Measurements from ENCODE around the gene NKX6-2. TPM values are rescaled to one million over a fixed set of nuclear protein-coding genes. Genes with fewer than 3 reads are reported as not detected.
"Not testable (repeated sequence)": the region's sequence is repeated elsewhere in the genome, so short reads cannot be mapped to it uniquely, and the experiment has no call there.

Gene NKX6-2
- total RNA-seq, 4 donors from 2014 or later = 0.14 TPM; not detected in 3

DNA sequence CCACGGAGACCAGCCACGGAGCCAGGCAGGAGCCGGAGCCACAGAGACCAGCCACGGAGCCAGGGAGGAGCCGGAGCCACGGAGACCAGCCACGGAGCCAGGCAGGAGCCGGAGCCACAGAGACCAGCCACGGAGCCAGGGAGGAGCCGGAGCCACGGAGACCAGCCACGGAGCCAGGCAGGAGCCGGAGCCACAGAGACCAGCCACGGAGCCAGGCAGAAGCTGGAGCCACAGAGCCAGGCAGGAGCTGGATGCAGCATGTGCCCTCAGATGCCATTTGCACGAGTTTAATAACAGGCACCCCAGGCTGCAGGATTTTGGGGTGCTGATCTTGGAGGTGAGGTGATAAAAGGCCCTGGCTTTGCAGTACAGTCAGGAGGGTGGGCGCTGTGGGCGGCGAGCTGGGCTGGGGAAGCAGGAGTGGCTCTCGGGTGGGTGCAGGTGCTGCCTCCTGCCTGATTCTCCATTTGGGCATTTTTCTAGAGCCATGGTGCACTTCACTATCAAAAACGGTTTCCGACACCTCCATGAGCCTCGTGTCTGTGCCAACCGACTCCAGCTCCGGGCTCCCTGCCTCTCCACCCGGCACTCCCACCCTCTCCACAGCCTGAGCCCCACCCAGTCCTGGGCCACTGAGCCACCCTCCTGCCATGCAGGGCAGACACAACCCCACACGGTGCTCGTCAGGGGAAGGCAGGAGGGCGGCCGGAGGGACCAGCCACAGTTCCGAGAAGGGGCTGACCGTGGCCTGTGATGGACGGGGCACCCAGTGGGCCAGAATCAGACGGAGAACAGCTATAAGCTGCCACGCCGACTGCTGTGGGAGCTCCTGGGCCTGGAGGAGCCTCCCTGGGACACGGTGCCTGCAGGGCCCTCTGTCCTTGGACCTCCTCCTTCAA, 40.8 kb upstream of the NKX6-2 start:
- H3K36me3 ChIP-seq = no peaks in the 10 kb centered on the region
- no peaks in the 10 kb centered on the region for H3K27me3 ChIP-seq
- intact Hi-C loops (cut with DNase I; ENCODE audit: low total_unique reads) = no loop called here
- no peak overlapping the region for H3K27ac ChIP-seq
- H3K9me3 ChIP-seq = no peaks in the 10 kb centered on the region
- no peak for TF ChIP-seq POLR2A (IDR thresholded peaks at IDR 0.05)
- H3K4me3 ChIP-seq = no peak overlapping the region
- DNase-seq = no peak
- H3K4me1 ChIP-seq = no peaks in the 10 kb centered on the region

DNA sequence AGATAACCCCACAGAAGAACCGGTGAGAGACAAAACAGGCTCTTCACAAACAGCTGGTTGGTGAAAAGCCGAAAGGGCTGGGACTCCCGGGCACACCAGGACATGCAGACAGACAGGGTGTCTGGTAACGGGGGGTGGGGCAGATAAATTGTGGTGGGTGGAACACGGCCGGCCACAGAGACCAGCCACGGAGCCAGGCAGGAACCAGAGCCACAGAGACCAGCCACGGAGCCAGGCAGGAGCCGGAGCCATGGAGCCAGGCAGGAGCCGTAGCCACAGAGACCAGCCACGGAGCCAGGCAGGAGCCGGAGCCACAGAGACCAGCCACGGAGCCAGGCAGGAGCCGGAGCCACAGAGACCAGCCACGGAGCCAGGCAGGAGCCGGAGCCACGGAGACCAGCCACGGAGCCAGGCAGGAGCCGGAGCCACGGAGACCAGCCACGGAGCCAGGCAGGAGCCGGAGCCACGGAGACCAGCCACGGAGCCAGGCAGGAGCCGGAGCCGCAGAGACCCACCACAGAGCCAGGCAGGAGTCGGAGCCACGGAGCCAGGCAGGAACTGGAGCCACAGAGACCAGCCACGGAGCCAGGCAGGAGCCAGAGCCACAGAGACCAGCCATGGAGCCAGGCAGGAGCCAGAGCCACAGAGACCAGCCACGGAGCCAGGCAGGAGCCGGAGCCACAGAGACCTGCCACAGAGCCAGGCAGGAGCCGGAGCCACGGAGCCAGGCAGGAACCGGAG, 40.0 kb upstream of the NKX6-2 start:
- H3K4me3 ChIP-seq; H3K27me3 ChIP-seq; H3K36me3 ChIP-seq; H3K9me3 ChIP-seq; DNase-seq; H3K4me1 ChIP-seq; intact Hi-C loops (cut with DNase I; ENCODE audit: low total_unique reads); H3K27ac ChIP-seq: not testable (repeated sequence)

DNA sequence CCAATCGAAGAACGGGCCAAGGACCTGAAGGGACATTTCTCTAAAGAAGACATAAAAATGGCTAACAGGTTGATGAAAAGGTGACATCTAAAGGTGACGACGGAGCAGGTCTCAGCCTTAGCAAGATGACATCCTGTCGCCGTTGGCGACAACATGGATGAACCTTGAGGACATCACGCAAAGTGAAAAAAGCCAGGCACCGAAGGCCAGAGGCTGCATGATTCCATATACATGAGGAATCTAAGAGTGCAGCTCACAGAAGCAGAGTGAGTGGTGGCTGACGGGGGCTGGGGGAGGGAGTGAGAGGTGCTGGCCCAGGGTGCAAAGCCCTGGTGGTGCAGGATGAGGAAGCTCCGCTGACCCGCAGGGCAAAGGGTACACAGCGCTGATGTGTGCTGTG, 34.1 kb upstream of the NKX6-2 start:
- H3K27ac ChIP-seq = no peak overlapping the region
- H3K4me3 ChIP-seq = no peak overlapping the region
- intact Hi-C loops (cut with DNase I; ENCODE audit: low total_unique reads) = no loop called here
- no peaks in the 10 kb centered on the region for H3K36me3 ChIP-seq
- no peaks in the 10 kb centered on the region for H3K4me1 ChIP-seq
- H3K27me3 ChIP-seq = peaks cover 0 to 3% of the 10 kb centered on the region in 2 donors
- no peak for TF ChIP-seq POLR2A (IDR thresholded peaks at IDR 0.05)
- TF ChIP-seq, protein P1, sequence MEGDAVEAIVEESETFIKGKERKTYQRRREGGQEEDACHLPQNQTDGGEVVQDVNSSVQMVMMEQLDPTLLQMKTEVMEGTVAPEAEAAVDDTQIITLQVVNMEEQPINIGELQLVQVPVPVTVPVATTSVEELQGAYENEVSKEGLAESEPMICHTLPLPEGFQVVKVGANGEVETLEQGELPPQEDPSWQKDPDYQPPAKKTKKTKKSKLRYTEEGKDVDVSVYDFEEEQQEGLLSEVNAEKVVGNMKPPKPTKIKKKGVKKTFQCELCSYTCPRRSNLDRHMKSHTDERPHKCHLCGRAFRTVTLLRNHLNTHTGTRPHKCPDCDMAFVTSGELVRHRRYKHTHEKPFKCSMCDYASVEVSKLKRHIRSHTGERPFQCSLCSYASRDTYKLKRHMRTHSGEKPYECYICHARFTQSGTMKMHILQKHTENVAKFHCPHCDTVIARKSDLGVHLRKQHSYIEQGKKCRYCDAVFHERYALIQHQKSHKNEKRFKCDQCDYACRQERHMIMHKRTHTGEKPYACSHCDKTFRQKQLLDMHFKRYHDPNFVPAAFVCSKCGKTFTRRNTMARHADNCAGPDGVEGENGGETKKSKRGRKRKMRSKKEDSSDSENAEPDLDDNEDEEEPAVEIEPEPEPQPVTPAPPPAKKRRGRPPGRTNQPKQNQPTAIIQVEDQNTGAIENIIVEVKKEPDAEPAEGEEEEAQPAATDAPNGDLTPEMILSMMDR (IDR thresholded peaks at IDR 0.05) = no peak
- no peaks in the 10 kb centered on the region for H3K9me3 ChIP-seq
- no peak for DNase-seq

DNA sequence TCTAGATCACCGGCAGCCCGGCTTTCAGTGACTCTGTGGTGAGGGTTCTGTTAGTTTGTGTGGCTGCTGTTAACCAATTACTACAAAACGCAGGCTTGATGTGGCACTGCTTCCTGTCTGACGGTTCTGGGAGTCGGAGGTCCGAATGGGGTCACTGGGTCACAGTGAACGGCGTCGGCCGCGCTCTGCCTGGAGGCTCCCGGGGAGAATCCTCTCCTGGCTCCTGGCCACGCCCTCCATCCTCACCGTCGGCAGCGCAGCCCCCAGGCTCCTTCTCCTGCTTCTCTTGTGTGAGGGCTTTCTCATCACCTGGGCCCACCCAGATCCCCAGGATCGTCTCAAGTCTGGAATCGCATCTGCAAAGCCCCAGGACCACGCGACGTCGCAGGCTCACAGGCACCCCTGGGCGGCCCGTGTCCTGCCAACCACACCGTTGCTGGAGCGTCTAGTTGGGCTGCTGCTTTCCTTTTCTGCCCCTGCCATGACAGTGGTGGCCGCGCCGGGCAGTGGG, 31.8 kb upstream of the NKX6-2 start:
- H3K27ac ChIP-seq = no peak overlapping the region
- TF ChIP-seq, protein P1 (IDR thresholded peaks at IDR 0.05) = no peak
- TF ChIP-seq POLR2A (IDR thresholded peaks at IDR 0.05) = no peak
- peaks cover 0 to 3% of the 10 kb centered on the region in 2 donors for H3K27me3 ChIP-seq
- no peaks in the 10 kb centered on the region for H3K9me3 ChIP-seq
- no peaks in the 10 kb centered on the region for H3K4me1 ChIP-seq
- no peak overlapping the region for H3K4me3 ChIP-seq
- DNase-seq = no peak
- intact Hi-C loops (cut with DNase I; ENCODE audit: low total_unique reads) = no loop called here
- H3K36me3 ChIP-seq = no peaks in the 10 kb centered on the region

DNA sequence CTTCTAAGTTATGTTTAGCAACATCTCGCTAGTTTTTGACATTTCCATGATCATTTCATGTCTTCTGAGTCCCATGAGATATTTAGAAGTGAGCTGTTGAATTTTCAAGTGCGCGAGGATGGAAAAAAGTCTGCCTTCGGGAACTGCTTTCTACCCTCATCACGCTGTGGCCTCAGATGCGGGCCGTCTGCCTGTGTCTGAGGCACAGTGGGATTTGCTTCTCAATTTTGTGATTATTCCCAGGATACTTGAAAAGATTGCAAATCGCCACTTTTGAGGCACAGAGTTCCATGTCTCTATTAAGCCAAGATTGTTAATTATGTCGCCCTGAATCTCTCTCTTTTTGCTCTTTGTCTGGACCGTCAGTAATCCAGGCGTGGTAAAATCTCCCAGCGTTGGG, 30.8 kb upstream of the NKX6-2 start:
- H3K27me3 ChIP-seq = peaks cover 0 to 3% of the 10 kb centered on the region in 2 donors
- DNase-seq = no peak
- H3K9me3 ChIP-seq = no peaks in the 10 kb centered on the region
- no peaks in the 10 kb centered on the region for H3K36me3 ChIP-seq
- H3K4me1 ChIP-seq = no peaks in the 10 kb centered on the region
- no peak overlapping the region for H3K4me3 ChIP-seq
- no peak overlapping the region for H3K27ac ChIP-seq
- TF ChIP-seq, protein P1 (IDR thresholded peaks at IDR 0.05) = no peak
- no peak for TF ChIP-seq POLR2A (IDR thresholded peaks at IDR 0.05)
- intact Hi-C loops (cut with DNase I; ENCODE audit: low total_unique reads) = no loop called here

Measured in uterus (tissue), 4 donors.